SK-N-SH treated with all-trans-retinoic acid at 6 μM for 48 hours (cell line): ENCODE data around the gene ATL3.
"Not testable (repeated sequence)": the region's sequence is repeated elsewhere in the genome, so short reads cannot be mapped to it uniquely, and the experiment has no call there.

Experiments
- ATAC-seq: fragments of 200-7000 bp; cut with Tn5 transposase; 3 replicates; pipeline ENCODE4 v1.9.1; 2020; ENCODE audit warnings: mild to moderate bottlenecking, moderate library complexity
- BACH2 ChIP-seq: fragments of 250-450 bp; sonication (Bioruptor Pico); IDR thresholded peaks from 2 replicates; pipeline ENCODE4 v1.9.0; 2021; ENCODE audit warnings: mild to moderate bottlenecking, borderline replicate concordance
- CSDC2 ChIP-seq: fragments of 250-450 bp; sonication (Bioruptor Pico); IDR thresholded peaks from 2 replicates; pipeline ENCODE4 v1.5.0; 2020; ENCODE audit warnings: mild to moderate bottlenecking, moderate library complexity
- CSRNP3 ChIP-seq: fragments of 250-450 bp; sonication (Bioruptor Pico); IDR thresholded peaks from 2 replicates; pipeline ENCODE4 v1.5.1; 2021; ENCODE audit warnings: mild to moderate bottlenecking, moderate library complexity
- GLIS3 ChIP-seq: fragments of 250-450 bp; sonication (Bioruptor Pico); IDR thresholded peaks from 2 replicates; pipeline ENCODE4 v1.5.0; 2020; ENCODE audit warnings: mild to moderate bottlenecking, moderate library complexity
- OSR1 ChIP-seq: fragments of 250-450 bp; sonication (Bioruptor Pico); IDR thresholded peaks from 2 replicates; pipeline ENCODE4 v1.8.0; 2022; ENCODE audit warnings: moderate library complexity, mild to moderate bottlenecking, inconsistent platforms
- PATZ1 ChIP-seq: fragments of 250-450 bp; sonication (Bioruptor Pico); IDR thresholded peaks from 2 replicates; pipeline ENCODE4 v1.8.0; 2020; ENCODE audit warnings: mild to moderate bottlenecking, moderate library complexity, borderline replicate concordance
- RARB ChIP-seq: fragments of 250-450 bp; sonication (Bioruptor Pico); IDR thresholded peaks from 2 replicates; pipeline ENCODE4 v1.8.0; 2021; ENCODE audit warnings: mild to moderate bottlenecking, moderate library complexity
- SNAI2 ChIP-seq: fragments of 250-450 bp; sonication (Bioruptor Pico); IDR thresholded peaks from 2 replicates; pipeline ENCODE4 v1.5.0; 2020; ENCODE audit warnings: mild to moderate bottlenecking, moderate library complexity
- TOX ChIP-seq: fragments of 250-450 bp; sonication (Bioruptor Pico); IDR thresholded peaks from 2 replicates; pipeline ENCODE4 v1.8.0; 2021; ENCODE audit warnings: mild to moderate bottlenecking, moderate library complexity, borderline replicate concordance
- ZNF70 ChIP-seq: fragments of 450-650 bp; formaldehyde crosslinking; IDR thresholded peaks from 2 replicates; pipeline ENCODE4 v1.5.0; 2020; ENCODE audit warnings: mild to moderate bottlenecking, moderate library complexity
- ZNF8 ChIP-seq: fragments of 450-650 bp; formaldehyde crosslinking; IDR thresholded peaks from 2 replicates; pipeline ENCODE4 v1.5.0; 2020; ENCODE audit warnings: mild to moderate bottlenecking, moderate library complexity
- TF ChIP-seq, protein P1 (sequence below): fragments of 250-450 bp; sonication (Bioruptor Pico); IDR thresholded peaks from 2 replicates; pipeline ENCODE4 v1.8.0; 2021; ENCODE audit warnings: low read depth, mild to moderate bottlenecking, moderate library complexity, borderline replicate concordance

Gene ATL3

DNA sequence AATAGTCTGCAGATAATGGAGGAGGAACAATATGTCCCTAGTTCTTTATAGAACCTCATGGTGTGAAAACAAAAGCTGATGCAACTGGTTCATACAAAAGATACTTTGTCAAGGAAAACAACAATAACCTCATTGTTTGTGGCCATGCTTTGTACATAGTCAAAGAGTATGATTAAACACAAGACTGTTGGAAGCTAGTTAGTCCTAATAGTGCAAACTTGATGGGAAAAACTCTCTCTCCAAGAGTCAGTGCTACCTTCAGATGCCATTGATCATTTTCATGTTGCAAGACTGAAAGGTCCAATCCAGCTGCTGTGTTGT is 87.9 kb downstream of the ATL3 start:
- ATAC-seq = no peak

DNA sequence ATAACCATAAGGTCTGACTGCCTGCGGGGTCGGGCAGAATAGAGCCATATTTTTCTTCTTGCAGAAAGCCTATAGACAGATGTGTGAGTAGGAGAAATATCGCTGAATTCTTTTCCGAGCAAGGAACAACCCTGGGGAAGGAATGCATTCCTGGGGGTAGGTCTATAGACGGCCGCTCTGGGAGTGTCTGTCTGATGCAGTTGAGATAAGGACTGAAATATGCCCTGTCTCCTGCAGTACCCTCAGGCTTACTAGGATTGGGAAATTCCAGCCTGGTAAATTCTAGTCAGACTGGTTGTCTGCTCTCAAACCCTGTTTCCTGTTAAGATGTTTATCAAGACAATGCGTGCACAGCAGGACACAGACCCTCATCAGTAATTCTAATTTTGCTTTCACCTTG is 90.0 kb downstream of the ATL3 start:
- ATAC-seq = not testable (repeated sequence)

More for the DNA sequence above, 87.9 kb downstream of the ATL3 start:
- no peak for TF ChIP-seq CSDC2 (CRISPR knock-in tag)
- TF ChIP-seq PATZ1 (CRISPR knock-in tag) = no peak
- TF ChIP-seq CSRNP3 = no peak
- TF ChIP-seq OSR1 (CRISPR knock-in tag) = no peak
- TF ChIP-seq ZNF70 (CRISPR knock-in tag) = no peak
- no peak for TF ChIP-seq TOX (CRISPR knock-in tag)
- no peak for TF ChIP-seq BACH2 (CRISPR knock-in tag)
- TF ChIP-seq ZNF8 (CRISPR knock-in tag) = no peak

- not testable (repeated sequence) for ATAC-seq
These were observed 92.3 kb downstream of the ATL3 start for GRCh38 chr11:63578882-63579281.

DNA sequence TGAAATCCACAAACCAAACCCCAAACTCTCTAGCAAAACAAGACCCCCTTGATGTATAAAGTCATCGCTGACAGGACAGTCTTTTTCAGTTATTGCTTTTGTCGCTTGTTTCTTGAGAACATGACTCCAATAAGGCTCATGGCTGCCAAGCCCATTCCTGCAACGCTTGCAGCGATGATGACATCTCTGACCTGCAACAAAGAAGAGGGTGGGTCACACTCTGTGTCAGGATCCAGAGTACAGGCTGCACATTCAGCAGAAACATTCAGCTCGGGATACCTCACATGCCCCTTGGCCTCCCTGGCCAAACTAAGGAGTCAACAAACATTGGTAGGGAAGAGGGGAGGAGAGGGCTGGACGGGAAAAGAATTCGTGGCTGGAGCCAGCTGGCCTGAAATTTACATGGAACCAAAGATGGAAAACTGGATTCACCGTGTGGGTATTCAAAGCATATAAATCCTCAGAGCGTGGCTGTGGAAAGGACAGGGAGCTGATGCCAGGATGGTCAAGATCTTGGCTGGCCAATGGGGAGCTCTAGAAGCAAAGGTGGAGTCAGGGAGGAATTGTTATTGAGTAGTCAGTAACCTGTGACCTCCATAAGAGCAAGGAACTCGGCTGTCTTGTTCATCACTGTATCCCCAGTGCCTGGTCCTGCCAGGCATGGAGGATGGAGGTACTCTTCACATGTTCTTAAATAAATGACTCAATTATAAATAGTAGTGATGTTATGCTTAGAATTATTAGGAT is 96.1 kb downstream of the ATL3 start:
- no peak for ATAC-seq
- TF ChIP-seq TOX (CRISPR knock-in tag) = no peak
- TF ChIP-seq SNAI2 (CRISPR knock-in tag) = no peak
- TF ChIP-seq, protein P1, sequence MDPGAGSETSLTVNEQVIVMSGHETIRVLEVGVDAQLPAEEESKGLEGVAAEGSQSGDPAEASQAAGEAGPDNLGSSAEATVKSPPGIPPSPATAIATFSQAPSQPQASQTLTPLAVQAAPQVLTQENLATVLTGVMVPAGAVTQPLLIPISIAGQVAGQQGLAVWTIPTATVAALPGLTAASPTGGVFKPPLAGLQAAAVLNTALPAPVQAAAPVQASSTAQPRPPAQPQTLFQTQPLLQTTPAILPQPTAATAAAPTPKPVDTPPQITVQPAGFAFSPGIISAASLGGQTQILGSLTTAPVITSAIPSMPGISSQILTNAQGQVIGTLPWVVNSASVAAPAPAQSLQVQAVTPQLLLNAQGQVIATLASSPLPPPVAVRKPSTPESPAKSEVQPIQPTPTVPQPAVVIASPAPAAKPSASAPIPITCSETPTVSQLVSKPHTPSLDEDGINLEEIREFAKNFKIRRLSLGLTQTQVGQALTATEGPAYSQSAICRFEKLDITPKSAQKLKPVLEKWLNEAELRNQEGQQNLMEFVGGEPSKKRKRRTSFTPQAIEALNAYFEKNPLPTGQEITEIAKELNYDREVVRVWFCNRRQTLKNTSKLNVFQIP = no peak
- no peak for TF ChIP-seq BACH2 (CRISPR knock-in tag)
- no peak for TF ChIP-seq GLIS3 (CRISPR knock-in tag)
- no peak for TF ChIP-seq RARB (CRISPR knock-in tag)
- no peak for TF ChIP-seq CSRNP3
